GM19099 (cell line): ENCODE data around the gene SEC24C.

Experiments
- POLR2A ChIP-seq: IDR thresholded peaks from 3 replicates; pipeline ENCODE4 v1.6.1; 2011; ENCODE audit warnings: low read depth; ENCODE audit not compliant: insufficient read length; ENCODE audit errors: extremely low read depth

The SEC24C gene

DNA sequence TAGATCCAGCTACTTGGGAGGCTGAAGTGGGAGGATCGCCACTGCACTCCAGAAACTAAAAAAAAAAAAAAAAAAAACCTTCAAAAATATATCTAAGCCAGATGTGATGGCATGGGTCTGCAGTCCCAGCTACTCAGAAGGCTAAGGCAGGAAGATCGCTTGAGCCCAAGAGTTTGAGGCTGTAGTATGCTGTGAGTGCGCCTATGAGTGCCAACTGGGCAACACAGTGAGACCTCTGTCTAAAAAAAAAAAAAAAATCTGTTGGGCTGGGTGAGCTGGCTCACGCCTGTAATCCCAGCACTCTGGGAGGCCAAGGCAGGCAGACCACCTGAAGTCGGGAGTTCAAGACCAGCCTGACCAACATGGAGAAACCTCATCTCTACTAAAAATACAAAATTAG is 34.8 kb downstream of the SEC24C start:
- TF ChIP-seq POLR2A = no peak

GRCh38 chr10:73779539-73780197 is 35.5 kb downstream of the SEC24C start:
- no peak for TF ChIP-seq POLR2A

DNA sequence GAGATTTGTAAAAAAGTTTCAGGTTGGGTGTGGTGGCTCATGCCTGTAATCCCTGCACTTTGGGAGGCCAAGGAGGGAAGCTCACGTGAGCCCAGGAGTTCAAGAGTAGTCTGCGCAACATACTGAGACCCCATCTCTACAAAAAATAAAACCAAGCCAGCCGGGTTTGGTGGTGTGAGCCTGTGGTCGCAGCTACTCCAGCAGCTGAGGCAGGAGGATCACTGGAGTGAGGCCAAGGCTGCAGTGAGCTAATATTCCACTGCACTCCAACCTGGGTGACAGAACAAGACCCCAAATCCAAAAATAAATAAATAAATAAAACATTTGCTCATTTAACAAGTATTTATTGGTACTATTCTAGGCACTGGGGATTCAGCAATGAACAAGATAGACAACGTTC is 36.1 kb downstream of the SEC24C start:
- TF ChIP-seq POLR2A = no peak

DNA sequence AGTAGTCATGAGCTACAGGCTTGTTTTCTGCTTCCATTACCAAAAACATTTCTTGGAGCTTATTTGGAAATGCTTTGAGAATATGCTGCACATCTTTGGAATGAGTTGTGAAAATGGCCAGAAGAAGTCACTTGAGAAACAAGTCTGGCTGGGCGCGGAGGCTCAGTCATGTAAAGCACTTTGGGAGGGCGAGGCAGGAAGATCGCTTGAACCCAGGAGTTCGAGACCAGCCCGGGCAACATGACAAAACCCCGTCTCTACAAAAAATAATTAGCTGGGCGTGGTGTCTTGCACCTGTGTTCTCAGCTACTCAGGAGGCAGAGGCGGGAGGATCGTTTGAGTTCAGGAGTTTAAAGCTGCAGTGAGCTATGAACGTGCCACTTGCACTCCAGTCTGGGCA is 36.8 kb downstream of the SEC24C start:
- no peak for TF ChIP-seq POLR2A

DNA sequence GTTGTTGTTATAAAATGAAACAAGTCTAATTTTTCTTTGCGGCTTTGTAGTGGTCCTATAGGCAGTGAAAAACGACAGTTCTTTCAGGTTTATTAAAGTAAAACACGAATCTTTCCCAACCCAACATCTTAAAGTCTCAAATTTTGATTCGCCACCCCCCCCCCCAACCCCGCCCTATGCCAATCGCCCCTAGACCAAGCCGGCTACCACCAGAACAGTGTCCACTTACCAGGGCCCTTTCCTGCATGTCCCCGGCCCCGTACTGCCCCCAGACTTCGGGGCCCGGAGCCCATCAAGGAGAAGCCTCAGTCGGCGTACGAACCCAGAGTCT is 37.3 kb downstream of the SEC24C start:
- no peak for TF ChIP-seq POLR2A

GRCh38 chr10:73781879-73782748 is 37.9 kb downstream of the SEC24C start, which contains the start of gene CHCHD1:
Gene CHCHD1, plus strand, starts transcription at chr10:73782048. Its CDS starts 28 bp downstream, at chr10:73782076.
- TF ChIP-seq POLR2A = peak; percentile 94

- TF ChIP-seq POLR2A = no peak
Measured at GRCh38 chr10:73782749-73783085, 38.5 kb downstream of the SEC24C start.

- peak; percentile 63 for TF ChIP-seq POLR2A
Measured at GRCh38 chr10:73785211-73785720, 41.1 kb downstream of the SEC24C start, which contains the start of gene ZSWIM8. Gene ZSWIM8, plus strand, starts transcription at chr10:73785606. Its CDS starts 273 bp downstream, at chr10:73785879.

- TF ChIP-seq POLR2A = no peak
Measured at GRCh38 chr10:73785721-73786511, 41.7 kb downstream of the SEC24C start.

DNA sequence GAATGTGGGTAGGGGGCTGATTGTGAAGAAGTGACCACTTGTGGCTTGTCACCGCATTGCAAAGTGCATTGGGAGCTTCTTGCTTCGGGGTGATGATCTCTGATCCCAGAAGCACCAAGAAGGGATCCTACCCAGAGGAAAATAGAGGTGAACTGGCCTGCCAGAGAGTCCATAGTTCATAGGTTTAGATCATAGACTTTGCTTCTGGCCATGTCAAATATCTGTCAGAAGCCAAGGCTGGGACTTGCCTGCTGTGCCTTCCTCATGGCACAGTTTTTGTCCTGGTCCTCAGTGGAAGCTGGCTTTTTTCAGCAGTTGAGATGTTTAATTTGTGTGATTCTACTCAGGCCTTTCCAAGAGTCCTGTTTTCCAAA is 42.3 kb downstream of the SEC24C start:
- TF ChIP-seq POLR2A = no peak

GRCh38 chr10:73788864-73789658 is 44.9 kb downstream of the SEC24C start:
- no peak for TF ChIP-seq POLR2A

DNA sequence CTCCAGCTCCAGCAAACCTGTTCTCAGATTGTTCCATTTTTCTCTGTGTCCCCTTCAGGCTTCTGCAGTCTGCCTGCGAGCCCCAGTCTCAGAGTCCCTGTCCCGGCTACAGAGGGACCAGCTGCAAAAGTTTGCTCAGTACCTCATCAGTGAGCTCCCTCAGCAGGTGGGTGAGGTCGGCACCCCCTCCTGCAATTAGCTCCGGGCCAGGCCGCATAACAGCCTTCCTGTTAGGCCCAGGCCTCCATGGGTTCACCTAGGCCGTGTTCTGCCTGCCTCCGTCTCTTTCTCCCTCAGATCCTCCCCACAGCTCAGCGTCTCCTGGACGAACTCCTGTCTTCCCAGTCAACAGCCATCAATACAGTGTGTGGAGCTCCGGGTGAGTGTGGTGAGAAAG is 45.5 kb downstream of the SEC24C start:
- TF ChIP-seq POLR2A = no peak

DNA sequence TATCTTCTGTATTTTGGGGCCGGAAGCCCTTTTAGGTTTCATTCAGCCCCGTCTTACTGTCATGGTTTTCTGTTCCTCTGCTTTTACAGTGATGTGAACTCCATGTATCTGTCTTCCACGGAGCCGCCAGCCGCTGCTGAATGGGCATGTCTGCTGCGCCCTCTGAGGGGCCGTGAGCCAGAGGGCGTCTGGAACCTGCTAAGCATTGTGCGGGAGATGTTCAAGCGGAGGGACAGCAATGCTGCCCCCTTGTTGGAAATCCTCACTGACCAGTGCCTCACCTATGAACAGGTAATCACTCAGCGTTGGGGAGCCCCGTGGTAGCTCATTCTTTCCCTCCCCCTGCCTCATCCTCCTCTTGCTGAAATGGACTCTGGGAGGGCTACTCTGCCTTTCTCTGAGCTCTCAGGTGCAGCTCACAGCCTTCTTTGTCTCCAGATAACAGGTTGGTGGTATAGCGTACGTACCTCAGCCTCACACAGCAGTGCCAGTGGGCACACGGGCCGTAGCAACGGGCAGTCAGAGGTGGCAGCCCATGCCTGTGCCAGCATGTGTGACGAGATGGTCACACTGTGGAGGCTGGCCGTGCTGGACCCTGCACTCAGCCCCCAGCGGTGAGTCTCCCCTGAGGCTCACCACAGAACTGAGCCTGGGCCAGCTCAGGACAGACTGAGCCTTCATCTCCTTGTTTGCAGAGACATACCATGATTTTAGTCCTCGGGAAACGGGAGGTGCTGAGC is 46.9 kb downstream of the SEC24C start:
- TF ChIP-seq POLR2A = no peak

DNA sequence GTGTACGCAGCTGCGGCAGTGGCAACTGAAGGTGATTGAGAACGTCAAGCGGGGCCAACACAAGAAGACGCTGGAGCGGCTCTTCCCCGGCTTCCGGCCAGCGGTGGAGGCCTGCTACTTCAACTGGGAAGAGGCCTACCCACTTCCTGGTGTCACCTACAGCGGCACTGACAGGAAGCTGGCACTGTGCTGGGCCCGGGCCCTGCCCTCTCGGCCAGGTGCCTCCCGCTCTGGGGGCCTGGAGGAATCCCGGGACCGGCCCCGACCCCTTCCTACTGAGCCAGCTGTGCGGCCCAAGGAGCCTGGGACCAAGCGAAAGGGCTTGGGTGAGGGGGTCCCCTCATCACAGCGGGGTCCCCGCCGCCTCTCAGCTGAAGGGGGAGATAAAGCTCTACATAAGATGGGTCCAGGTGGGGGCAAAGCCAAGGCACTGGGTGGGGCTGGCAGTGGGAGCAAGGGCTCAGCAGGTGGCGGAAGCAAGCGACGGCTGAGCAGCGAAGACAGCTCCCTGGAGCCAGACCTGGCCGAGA is 47.8 kb downstream of the SEC24C start:
- TF ChIP-seq POLR2A = no peak

- TF ChIP-seq POLR2A = no peak
Measured at GRCh38 chr10:73793456-73793855, 49.3 kb downstream of the SEC24C start.
